Measurements from ENCODE around the gene GALC.

GRCh38 chr14:88026890-88027289, 33.9 kb upstream of the GALC start:
- no peak for TF ChIP-seq CTCF (IDR thresholded peaks at IDR 0.05; ENCODE audit: low read depth, low read length, poor library complexity, severe bottlenecking)
- no peak for TF ChIP-seq EZH2phosphoT487 (IDR thresholded peaks at IDR 0.05; ENCODE audit: borderline replicate concordance, low read length)

All from DOHH2 (cell line).